ENCODE results near the gene CFAP43. TPM values are rescaled to one million over a fixed set of nuclear protein-coding genes. Genes with fewer than 3 reads are reported as not detected.
A peak's percentile ranks its signal among the peaks of the same experiment; 100 is the strongest.

CFAP43 gene
- total RNA-seq, 1 donor from 2014 or later = 0.25 TPM

DNA sequence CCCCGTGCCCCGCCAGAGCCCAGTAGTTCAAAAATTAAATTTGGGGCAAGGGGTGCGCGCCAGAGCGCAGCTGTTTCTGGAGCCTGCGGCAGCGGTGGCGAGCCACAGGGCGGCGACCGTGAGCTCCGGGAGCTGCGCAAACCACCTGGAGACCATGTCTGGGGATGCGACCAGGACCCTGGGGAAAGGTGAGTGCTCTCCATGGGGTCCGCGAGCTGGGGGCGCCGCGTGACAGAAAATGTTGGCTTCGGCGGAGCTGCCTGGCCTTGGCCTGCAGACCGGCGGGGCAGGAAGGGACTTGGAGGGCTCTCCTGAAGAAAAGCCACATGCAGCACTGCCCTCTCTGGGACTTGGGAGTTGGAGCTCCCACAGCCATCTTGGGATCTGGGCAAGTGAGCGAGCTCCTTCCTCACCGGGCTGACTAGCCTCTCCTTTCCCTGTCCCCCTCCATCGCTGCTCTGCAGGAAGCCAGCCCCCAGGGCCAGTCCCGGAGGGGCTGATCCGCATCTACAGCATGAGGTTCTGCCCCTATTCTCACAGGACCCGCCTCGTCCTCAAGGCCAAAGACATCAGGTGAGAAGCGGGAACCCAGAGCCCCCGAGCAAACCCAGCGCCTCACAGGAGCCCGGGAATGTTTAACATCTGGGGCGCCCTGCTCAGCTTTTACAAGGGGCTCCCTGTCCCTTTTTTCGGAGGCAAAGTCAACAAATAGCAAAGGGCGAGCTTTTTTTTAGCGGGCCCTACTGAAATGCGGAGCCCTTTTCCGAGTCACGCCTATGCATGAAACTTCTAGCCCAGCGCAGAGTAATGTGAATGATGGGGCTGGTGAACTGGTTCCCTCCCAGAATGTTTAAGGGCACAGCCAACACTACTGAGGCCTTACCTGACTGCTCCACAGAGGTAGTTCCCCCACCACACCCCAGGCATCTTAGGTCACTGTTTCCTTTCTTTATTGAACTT, 42.9 kb upstream of the CFAP43 start:
- no peaks in the 10 kb centered on the region for H3K9me3 ChIP-seq
- peak overlapping the region; percentile 53 for H3K27ac ChIP-seq
- no peak for DNase-seq (ENCODE audit: extremely low spot score in 2 of 2)
- H3K4me3 ChIP-seq = peak overlapping the region; percentile 37 to 43
- H3K4me1 ChIP-seq = peaks cover 10% of the 10 kb centered on the region
- H3K36me3 ChIP-seq = no peaks in the 10 kb centered on the region
- TF ChIP-seq POLR2A (IDR thresholded peaks at IDR 0.05) (no peak), CTCF (IDR thresholded peaks at IDR 0.05) (peak; percentile 30 to 61 (median 49)), POLR2AphosphoS5 (IDR thresholded peaks at IDR 0.05; ENCODE audit: insufficient read depth in 1 of 2, low read depth in 1 of 2) (peak in 1 of 2 donors; percentile 44)
- intact Hi-C loops (cut with DNase I) = no loop called here
- H3K27me3 ChIP-seq = no peaks in the 10 kb centered on the region

GRCh38 chr10:104273899-104274575, 41.9 kb upstream of the CFAP43 start:
- H3K9me3 ChIP-seq = no peaks in the 10 kb centered on the region
- H3K36me3 ChIP-seq = no peaks in the 10 kb centered on the region
- no peak overlapping the region for H3K27ac ChIP-seq
- DNase-seq (ENCODE audit: extremely low spot score in 2 of 2) = no peak
- intact Hi-C loops (cut with DNase I) = no loop called here
- H3K4me3 ChIP-seq = no peak overlapping the region
- peaks cover 10% of the 10 kb centered on the region for H3K4me1 ChIP-seq
- no peak for TF ChIP-seq CTCF (IDR thresholded peaks at IDR 0.05)
- TF ChIP-seq POLR2A (IDR thresholded peaks at IDR 0.05) = no peak
- no peak for TF ChIP-seq POLR2AphosphoS5 (IDR thresholded peaks at IDR 0.05; ENCODE audit: insufficient read depth in 1 of 2, low read depth in 1 of 2)
- no peaks in the 10 kb centered on the region for H3K27me3 ChIP-seq

GRCh38 chr10:104273286-104273685, 41.1 kb upstream of the CFAP43 start:
- no peak for DNase-seq (ENCODE audit: extremely low spot score in 2 of 2)
- intact Hi-C loops (cut with DNase I) = no loop called here

GRCh38 chr10:104268713-104269645, 36.8 kb upstream of the CFAP43 start, which contains the start of gene GSTO2:
TSS of gene GSTO2 (plus strand) at chr10:104269184. CDS start at chr10:104274916, 5,732 bp downstream.
- peak within 1 kb of the TSS; percentile 75 for H3K27ac ChIP-seq
- no peak for TF ChIP-seq CTCF (IDR thresholded peaks at IDR 0.05)
- TF ChIP-seq POLR2AphosphoS5 (IDR thresholded peaks at IDR 0.05; ENCODE audit: insufficient read depth in 1 of 2, low read depth in 1 of 2) = peak; percentile 90 to 91
- TF ChIP-seq POLR2A (IDR thresholded peaks at IDR 0.05) = peak in 1 of 2 donors; percentile 56
- peak; percentile 99 to 100 for DNase-seq (ENCODE audit: extremely low spot score in 2 of 2)
- intact Hi-C loops (cut with DNase I) = no loop called here
- H3K27me3 ChIP-seq = no peaks in the 10 kb centered on the region
- peaks cover 12% of the 10 kb centered on the region for H3K4me1 ChIP-seq
- no peaks in the 10 kb centered on the region for H3K9me3 ChIP-seq
- peak within 1 kb of the TSS; percentile 72 to 86 for H3K4me3 ChIP-seq
- peaks cover 0 to 41% of the 10 kb centered on the region in 2 donors for H3K36me3 ChIP-seq

More at GRCh38 chr10:104273286-104273685, 41.1 kb upstream of the CFAP43 start:
- TF ChIP-seq POLR2A (IDR thresholded peaks at IDR 0.05) (no peak), CTCF (IDR thresholded peaks at IDR 0.05) (no peak), POLR2AphosphoS5 (IDR thresholded peaks at IDR 0.05; ENCODE audit: insufficient read depth in 1 of 2, low read depth in 1 of 2) (no peak)
- no peaks in the 10 kb centered on the region for H3K36me3 ChIP-seq
- no peak overlapping the region for H3K4me3 ChIP-seq
- no peak overlapping the region for H3K27ac ChIP-seq
- H3K4me1 ChIP-seq = peaks cover 13% of the 10 kb centered on the region
- no peaks in the 10 kb centered on the region for H3K27me3 ChIP-seq
- H3K9me3 ChIP-seq = no peaks in the 10 kb centered on the region
